ENCODE measurements around the gene ADD3.

ADD3 gene

DNA sequence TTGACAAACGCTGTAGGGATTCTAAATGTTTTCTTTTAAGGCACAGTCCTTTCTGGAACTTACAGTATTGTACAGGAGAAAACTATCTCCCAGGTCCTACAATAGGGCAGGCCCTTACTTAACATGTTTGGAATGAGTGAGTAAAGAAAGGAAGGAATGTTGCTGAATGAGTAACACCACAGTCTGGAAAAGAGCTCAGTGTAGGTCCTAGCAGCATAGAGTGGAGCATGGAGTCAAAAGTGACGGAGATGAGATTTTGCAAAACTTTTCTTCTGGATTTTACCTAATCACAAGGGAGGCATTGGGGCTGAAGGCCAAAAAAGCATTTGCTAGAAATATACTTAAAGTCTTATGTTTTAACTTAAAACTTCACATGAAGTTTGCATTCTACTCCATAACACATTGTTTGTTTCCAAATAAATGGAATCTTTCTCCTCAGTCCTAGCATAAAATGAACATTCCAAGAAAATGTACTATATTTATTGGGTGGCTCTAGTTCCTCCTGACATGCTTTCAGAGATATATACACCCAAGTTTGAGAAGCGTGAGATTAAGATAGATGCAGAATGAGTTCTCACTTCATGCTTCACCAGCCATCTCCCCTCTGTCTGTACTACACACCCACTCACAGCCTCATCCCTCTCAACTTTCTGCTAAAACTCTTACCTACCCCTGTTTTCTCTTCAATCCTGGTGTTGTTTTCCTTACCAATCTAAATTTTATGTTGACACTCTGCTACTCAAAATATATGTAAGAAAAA lies 20.2 kb upstream of the ADD3 start:
- Mint-ChIP-seq H3K27me3 (ENCODE audit: low read depth, poor library complexity) (no peaks in the 10 kb centered on the region), H3K4me1 (peaks cover 18% of the 10 kb centered on the region), H3K9me3 (peaks cover 45% of the 10 kb centered on the region), H3K36me3 (ENCODE audit: low read depth) (peaks cover 18% of the 10 kb centered on the region), H3K4me3 (no peak overlapping the region), H3K27ac (peak overlapping the region; percentile 2)
- no peak for TF ChIP-seq CTCF (IDR thresholded peaks at IDR 0.05)
- DNase-seq: no peak

GRCh38 chr10:109988212-109988596 lies 19.6 kb upstream of the ADD3 start:
- peak overlapping the region; percentile 19 for H3K27ac Mint-ChIP-seq
- H3K4me3 Mint-ChIP-seq: no peak overlapping the region
- no peak for DNase-seq
- peaks cover 18% of the 10 kb centered on the region for H3K36me3 Mint-ChIP-seq (ENCODE audit: low read depth)
- H3K27me3 Mint-ChIP-seq (ENCODE audit: low read depth, poor library complexity): no peaks in the 10 kb centered on the region
- peaks cover 42% of the 10 kb centered on the region for H3K9me3 Mint-ChIP-seq
- TF ChIP-seq CTCF (IDR thresholded peaks at IDR 0.05): no peak
- H3K4me1 Mint-ChIP-seq: peaks cover 16% of the 10 kb centered on the region

DNA sequence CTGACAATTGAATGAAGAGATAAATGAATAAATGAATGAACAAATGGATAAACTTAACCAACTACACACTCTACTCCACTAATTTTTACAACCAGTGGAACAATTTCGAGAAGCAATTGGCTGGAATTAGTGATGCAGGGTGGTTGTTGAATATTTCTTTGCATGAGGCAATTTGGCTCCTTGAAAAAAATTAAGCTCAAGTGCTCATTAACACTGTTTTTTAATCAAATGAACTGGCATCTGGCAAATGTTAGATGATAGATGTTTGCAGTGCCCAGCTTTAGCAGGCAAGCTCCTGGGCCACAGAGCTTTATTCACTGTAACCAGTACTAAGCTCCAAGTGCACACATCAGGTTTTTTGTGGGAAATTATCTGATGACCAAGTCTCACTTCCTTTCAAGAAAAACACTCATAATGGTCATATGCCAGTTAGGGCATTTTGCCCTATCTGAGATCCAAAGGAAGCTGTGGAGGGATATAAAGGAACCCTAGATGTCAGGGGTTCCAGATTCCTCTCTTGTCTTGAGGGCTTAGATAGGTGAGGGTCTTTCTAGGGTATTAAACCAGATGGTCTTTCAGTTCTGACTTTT lies 16.4 kb upstream of the ADD3 start:
- peaks cover 21% of the 10 kb centered on the region for H3K9me3 Mint-ChIP-seq
- TF ChIP-seq CTCF (IDR thresholded peaks at IDR 0.05): no peak
- H3K36me3 Mint-ChIP-seq (ENCODE audit: low read depth): peaks cover 6% of the 10 kb centered on the region
- H3K27me3 Mint-ChIP-seq (ENCODE audit: low read depth, poor library complexity): no peaks in the 10 kb centered on the region
- H3K4me1 Mint-ChIP-seq: peaks cover 31% of the 10 kb centered on the region
- H3K4me3 Mint-ChIP-seq: no peak overlapping the region
- no peak for DNase-seq
- H3K27ac Mint-ChIP-seq: no peak overlapping the region

GRCh38 chr10:109992485-109992884 lies 15.3 kb upstream of the ADD3 start:
- Mint-ChIP-seq H3K9me3 (peaks cover 13% of the 10 kb centered on the region), H3K4me1 (peaks cover 37% of the 10 kb centered on the region), H3K27ac (no peak overlapping the region), H3K36me3 (ENCODE audit: low read depth) (peaks cover 5% of the 10 kb centered on the region), H3K4me3 (no peak overlapping the region), H3K27me3 (ENCODE audit: low read depth, poor library complexity) (no peaks in the 10 kb centered on the region)
- no peak for TF ChIP-seq CTCF (IDR thresholded peaks at IDR 0.05)
- no peak for DNase-seq

DNA sequence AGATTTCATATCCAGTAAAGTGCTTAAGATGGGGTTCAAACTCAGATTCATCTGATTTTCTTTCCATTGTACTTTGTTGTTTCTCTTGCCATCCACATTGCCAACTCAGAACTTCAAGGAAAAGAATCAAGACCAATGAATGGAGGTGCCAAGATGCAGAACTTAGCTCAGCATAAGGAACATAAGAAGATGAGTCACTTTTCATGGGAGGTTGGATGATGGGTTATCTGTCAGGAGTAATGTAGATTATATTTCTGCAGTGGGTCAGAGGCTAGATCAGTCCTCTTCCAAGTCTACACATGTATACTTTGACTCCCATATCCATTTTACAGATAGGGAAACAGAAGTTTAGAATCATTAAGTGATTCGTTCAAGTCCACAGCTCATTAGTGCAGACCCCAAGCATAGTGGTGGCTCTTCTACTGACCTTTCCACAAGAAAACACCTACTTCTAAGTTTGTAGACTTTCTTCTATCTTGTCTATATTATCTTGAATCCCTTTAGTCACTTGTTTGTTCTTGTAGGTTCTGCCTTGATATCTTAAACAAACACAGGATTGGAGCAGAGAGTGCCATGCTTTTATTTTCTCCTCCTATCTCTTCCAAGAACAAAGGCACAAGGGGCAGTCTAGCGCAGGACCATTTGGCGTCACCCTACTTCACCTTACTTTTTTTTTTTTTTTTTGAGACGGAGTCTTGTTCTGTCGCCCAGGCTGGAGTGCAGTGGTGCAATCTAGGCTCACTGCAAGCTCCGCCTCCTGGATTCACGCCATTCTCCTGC lies 14.0 kb upstream of the ADD3 start:
- H3K4me1 Mint-ChIP-seq: peaks cover 37% of the 10 kb centered on the region
- H3K27ac Mint-ChIP-seq: no peak overlapping the region
- no peak overlapping the region for H3K4me3 Mint-ChIP-seq
- H3K9me3 Mint-ChIP-seq: peaks cover 3% of the 10 kb centered on the region
- no peak for TF ChIP-seq CTCF (IDR thresholded peaks at IDR 0.05)
- no peaks in the 10 kb centered on the region for H3K36me3 Mint-ChIP-seq (ENCODE audit: low read depth)
- H3K27me3 Mint-ChIP-seq (ENCODE audit: low read depth, poor library complexity): no peaks in the 10 kb centered on the region
- no peak for DNase-seq

Measured in nephron progenitor cell (in vitro differentiated cells).